MCF 10A (cell line): Measurements from ENCODE around the gene HNRNPC. TPM values are rescaled to one million over a fixed set of nuclear protein-coding genes. Genes with fewer than 3 reads are reported as not detected.
"Not testable (repeated sequence)": the region's sequence is repeated elsewhere in the genome, so short reads cannot be mapped to it uniquely, and the experiment has no call there.

Experiments used
- BruUV-seq: library from RNA; stranded (reverse); fragments of 400-500 nt; replicated peaks from 2 replicates; lab custom pipeline; 2021; lab: Mats Ljungman, UMichigan
- CTCF ChIA-PET: fragments of 300-600 bp; sonication (Branson Sonifier 250); formaldehyde crosslinking; extraction: SDS; loops from one replicate; lab custom pipeline; 2021; ENCODE audit warnings: antibody characterized with exemption, inconsistent platforms; lab: Yijun Ruan, JAX
- POLR2A ChIA-PET: fragments of 300-600, 350-650 bp; sonication (Branson Sonifier 250); formaldehyde crosslinking; extraction: SDS; loops from one replicate; lab custom pipeline; 2020; ENCODE audit warnings: antibody characterized with exemption, inconsistent platforms; lab: Yijun Ruan, JAX
- DNase-seq: peaks from one replicate; pipeline ENCODE4 v3.0.0-alpha.2; 2018; ENCODE audit not compliant: unreplicated experiment
- H3K27ac Mint-ChIP-seq: one replicate; pipeline ENCODE4 v1.8.0; 2022; ENCODE audit warnings: mild to moderate bottlenecking, low read depth, mixed read lengths; ENCODE audit not compliant: unreplicated experiment
- H3K27me3 Mint-ChIP-seq: one replicate; pipeline ENCODE4 v1.8.0; 2022; ENCODE audit warnings: mixed read lengths; ENCODE audit not compliant: insufficient read depth, unreplicated experiment
- H3K36me3 Mint-ChIP-seq: one replicate; pipeline ENCODE4 v1.8.0; 2022; ENCODE audit warnings: mild to moderate bottlenecking, moderate library complexity, mixed read lengths; ENCODE audit not compliant: insufficient read depth, unreplicated experiment
- H3K4me1 Mint-ChIP-seq: one replicate; pipeline ENCODE4 v1.8.0; 2022; ENCODE audit warnings: mixed read lengths; ENCODE audit not compliant: insufficient read depth, unreplicated experiment
- H3K4me3 Mint-ChIP-seq: one replicate; pipeline ENCODE4 v1.8.0; 2022; ENCODE audit warnings: mild to moderate bottlenecking, moderate library complexity, mixed read lengths; ENCODE audit not compliant: unreplicated experiment
- H3K9me3 Mint-ChIP-seq: one replicate; pipeline ENCODE4 v1.8.0; 2022; ENCODE audit warnings: mixed read lengths; ENCODE audit not compliant: unreplicated experiment
- CTCF ChIP-seq: fragments of 200-600 bp; IDR thresholded peaks from one replicate; pipeline ENCODE4 v1.8.0; 2022; ENCODE audit warnings: antibody characterized with exemption, mild to moderate bottlenecking; ENCODE audit not compliant: unreplicated experiment
- intact Hi-C: fragments of 100-400 bp; cut with micrococcal nuclease; formaldehyde crosslinking; loops from 2 replicates; pipeline ENCODE4 v1.14.1; 2022
- total RNA-seq: library from RNA; stranded (reverse); gene quantifications from 2 replicates; pipeline ENCODE4 v1.2.3, GENCODE V29; 2022

HNRNPC gene
- total RNA-seq, 1 experiment from 2014 or later: 882 TPM

- no TSS peak for BruUV-seq
- intact Hi-C loops: no loop called here
- no peaks in the 10 kb centered on the region for H3K9me3 Mint-ChIP-seq
- H3K27me3 Mint-ChIP-seq: no peaks in the 10 kb centered on the region
- ChIA-PET POLR2A (interaction anchor here (1.2 kb wide), 1 partner anchor 11 kb away, joined by 5 read pairs; no protein-coding TSS in a partner anchor), CTCF (interaction anchor here (0.5 kb wide), 1 partner anchor 136 kb away, joined by 3 read pairs; no protein-coding TSS in a partner anchor)
- peaks cover 100% of the 10 kb centered on the region for H3K36me3 Mint-ChIP-seq
- H3K4me3 Mint-ChIP-seq: no peak overlapping the region
- H3K4me1 Mint-ChIP-seq: peaks cover 38% of the 10 kb centered on the region
- no peak overlapping the region for H3K27ac Mint-ChIP-seq
- TF ChIP-seq CTCF: no peak
- no peak for DNase-seq
Measured at GRCh38 chr14:21227981-21228380, 41.3 kb downstream of the HNRNPC start.

- no TSS peak for BruUV-seq
- peaks cover 38% of the 10 kb centered on the region for H3K4me1 Mint-ChIP-seq
- POLR2A ChIA-PET: interaction anchor here (0.7 to 1.3 kb wide), 2 partner anchors 11 to 18 kb away, joined by 3 read pairs; no protein-coding TSS in a partner anchor
Measured at GRCh38 chr14:21227150-21227549, 42.1 kb downstream of the HNRNPC start.

GRCh38 chr14:21226467-21226866 lies 42.8 kb downstream of the HNRNPC start:
- no TSS peak for BruUV-seq
- Mint-ChIP-seq H3K27me3 (no peaks in the 10 kb centered on the region), H3K4me1 (peaks cover 32% of the 10 kb centered on the region), H3K9me3 (no peaks in the 10 kb centered on the region), H3K4me3 (no peak overlapping the region), H3K27ac (no peak overlapping the region), H3K36me3 (peaks cover 100% of the 10 kb centered on the region)
- ChIA-PET POLR2A (interaction anchor here (0.7 to 1.3 kb wide), 3 partner anchors 11 to 19 kb away, joined by 3 read pairs; no protein-coding TSS in a partner anchor), CTCF (interaction anchor here (0.5 kb wide), 1 partner anchor 13 kb away, joined by 4 read pairs; no protein-coding TSS in a partner anchor)
- no peak for TF ChIP-seq CTCF
- DNase-seq: no peak
- intact Hi-C loops: no loop called here

More at GRCh38 chr14:21227150-21227549, 42.1 kb downstream of the HNRNPC start:
- CTCF ChIA-PET: no interaction called here
- Mint-ChIP-seq H3K4me3 (no peak overlapping the region), H3K27me3 (no peaks in the 10 kb centered on the region), H3K27ac (no peak overlapping the region), H3K9me3 (no peaks in the 10 kb centered on the region), H3K36me3 (peaks cover 100% of the 10 kb centered on the region)
- no peak for TF ChIP-seq CTCF
- intact Hi-C loops: no loop called here
- DNase-seq: no peak

GRCh38 chr14:21225164-21225563 lies 44.1 kb downstream of the HNRNPC start:
- DNase-seq, H3K27me3 Mint-ChIP-seq, intact Hi-C loops, H3K27ac Mint-ChIP-seq, H3K9me3 Mint-ChIP-seq, BruUV-seq, H3K4me3 Mint-ChIP-seq: not testable (repeated sequence)
- Mint-ChIP-seq H3K36me3 (peaks cover 100% of the 10 kb centered on the region), H3K4me1 (peaks cover 21% of the 10 kb centered on the region)
- ChIA-PET POLR2A (interaction anchor here (1.0 kb wide), 1 partner anchor 15 kb away, joined by 5 read pairs; no protein-coding TSS in a partner anchor), CTCF (interaction anchor here (0.6 kb wide), 1 partner anchor 14 kb away, joined by 6 read pairs; no protein-coding TSS in a partner anchor)
